KG1 (cell line): ENCODE results near the gene RNF113A.
"Not testable (repeated sequence)": the region's sequence is repeated elsewhere in the genome, so short reads cannot be mapped to it uniquely, and the experiment has no call there.

Experiments
- DNase-seq: peaks from one replicate; lab custom pipeline; 2025; lab: John Stamatoyannopoulos, UW

The RNF113A gene

DNA sequence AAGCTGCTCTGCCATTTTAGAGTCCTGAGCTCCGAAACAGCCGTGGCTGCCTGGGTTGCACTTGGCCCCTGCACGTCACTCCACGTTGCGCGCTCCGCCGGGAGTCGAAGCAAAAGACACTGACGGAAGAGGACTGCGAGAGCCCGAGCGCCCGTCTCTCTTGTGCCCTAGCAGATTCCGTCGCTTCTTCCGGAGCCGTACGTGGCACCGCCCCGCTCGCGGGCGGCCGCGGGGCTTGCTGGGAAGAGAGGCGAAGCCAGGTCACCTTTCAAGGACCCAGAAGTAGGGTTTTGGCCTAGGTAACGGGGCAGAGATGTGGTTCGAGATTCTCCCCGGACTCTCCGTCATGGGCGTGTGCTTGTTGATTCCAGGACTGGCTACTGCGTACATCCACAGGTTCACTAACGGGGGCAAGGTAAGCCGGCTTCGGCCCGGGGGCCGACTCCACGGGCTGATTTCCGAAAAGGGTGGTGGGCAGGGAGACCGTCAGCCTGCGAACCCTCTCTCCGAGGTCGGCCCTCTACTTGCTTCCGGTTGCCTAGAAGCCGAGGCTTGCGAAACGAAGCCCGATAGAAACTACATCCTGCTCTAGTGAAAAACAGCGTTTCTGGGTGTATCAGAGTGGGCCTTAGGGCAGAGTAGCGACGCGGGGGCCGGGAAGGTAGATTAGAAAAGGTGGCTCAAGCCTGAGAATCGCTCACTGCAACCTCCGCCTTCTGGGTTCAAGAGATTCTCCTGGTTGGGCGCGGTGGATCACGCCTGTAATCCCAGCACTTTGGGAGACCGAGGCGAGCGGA lies at the start of gene RNF113A, which contains the start of gene NDUFA1:
TSS of gene RNF113A (minus strand) at position 135 of the 797 bp plus-strand sequence. CDS start at position 15, 120 bp downstream.
TSS of gene NDUFA1 (plus strand) at position 234 of the 797 bp plus-strand sequence. CDS start at position 314, 80 bp downstream.
- DNase-seq, result peak; percentile 23

DNA sequence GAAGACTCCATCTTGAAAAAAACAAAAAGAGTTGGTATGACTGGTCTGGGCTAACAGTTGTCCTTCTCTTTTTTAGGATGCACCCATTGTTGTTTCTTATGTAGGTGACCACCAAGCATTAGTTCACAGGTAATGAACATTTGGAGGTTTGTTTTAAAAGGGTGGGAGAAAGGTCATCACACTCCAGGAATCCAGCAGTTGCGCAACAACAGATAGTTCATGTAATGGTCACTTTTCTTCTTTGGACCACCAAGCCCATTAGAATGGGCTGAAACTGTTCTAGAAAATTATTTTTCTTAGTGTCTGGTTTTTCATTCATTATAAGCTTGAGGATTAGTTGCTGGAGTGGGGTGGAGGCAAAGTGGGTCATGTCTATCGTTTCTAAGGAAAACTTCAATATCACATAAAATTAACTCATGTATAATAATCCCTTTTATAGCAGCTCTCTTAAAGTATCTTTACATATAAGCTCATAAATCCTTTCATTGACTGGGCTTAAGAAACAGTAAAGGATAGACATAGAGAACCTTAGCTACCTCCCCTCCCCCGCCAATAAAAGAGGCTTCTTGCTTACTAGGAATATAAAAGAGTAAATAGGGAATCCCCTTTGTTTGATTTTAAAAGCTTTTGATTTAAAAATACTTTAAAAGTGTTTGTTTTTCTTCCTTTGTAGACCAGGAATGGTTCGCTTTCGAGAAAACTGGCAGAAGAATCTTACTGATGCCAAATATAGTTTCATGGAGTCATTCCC lies 48.5 kb upstream of the RNF113A start:
- no peak for DNase-seq

DNA sequence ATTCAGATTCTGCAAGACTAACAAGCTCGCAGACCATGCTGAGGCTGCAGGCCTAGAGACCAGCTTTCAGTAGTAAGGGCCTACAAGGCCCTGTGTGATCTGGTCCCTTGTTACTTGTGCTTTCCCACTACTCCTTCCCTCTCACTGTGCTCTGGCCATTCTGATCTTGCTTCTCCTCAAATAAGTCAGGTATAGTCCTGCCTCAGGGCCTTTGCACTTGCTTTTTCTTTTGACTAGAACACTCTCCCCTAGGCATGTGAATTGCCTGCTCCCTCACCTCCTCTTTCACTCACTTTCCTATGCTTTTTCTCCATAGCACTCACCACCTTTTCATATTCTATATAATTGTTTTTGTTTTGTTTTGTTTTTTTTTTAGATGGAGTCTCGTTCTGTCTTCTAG lies 46.3 kb upstream of the RNF113A start:
- DNase-seq, result no peak

DNA sequence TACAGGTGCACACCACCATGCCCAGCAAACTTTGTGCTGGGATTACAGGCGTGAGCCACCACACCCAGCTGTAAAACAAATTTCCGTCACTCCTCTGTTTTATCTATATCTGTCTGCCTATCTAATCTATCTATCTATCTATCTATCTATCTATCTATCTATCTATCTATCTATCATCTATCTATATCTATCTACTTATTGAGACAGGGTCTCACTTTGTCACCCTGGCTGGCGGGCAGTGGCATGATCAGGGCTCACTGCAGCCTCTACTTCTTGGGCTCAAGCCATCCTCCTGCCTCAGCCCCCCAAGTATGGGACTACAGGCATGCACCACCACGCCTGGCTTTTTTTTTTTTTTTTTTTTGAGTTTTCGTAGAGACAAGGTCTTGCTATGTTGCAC lies 44.8 kb upstream of the RNF113A start:
- no peak for DNase-seq

DNA sequence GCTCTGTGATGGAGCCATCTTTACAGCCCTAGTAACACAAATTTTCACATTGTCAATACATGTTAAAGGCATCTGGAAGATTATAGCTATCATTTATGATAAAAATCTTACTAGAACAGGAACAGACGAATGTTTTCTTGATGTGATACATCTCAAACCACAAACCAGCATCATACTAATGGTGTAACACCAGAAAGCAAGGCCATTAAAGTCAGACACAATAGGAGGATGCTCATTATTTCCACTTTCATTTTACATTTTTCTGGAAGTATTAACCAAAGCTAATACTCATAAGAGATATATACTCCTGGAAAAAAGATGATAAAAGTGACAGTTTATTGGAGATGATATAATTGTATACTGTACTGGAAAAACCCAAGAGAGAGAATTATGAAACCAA lies 29.4 kb upstream of the RNF113A start:
- no peak for DNase-seq

DNA sequence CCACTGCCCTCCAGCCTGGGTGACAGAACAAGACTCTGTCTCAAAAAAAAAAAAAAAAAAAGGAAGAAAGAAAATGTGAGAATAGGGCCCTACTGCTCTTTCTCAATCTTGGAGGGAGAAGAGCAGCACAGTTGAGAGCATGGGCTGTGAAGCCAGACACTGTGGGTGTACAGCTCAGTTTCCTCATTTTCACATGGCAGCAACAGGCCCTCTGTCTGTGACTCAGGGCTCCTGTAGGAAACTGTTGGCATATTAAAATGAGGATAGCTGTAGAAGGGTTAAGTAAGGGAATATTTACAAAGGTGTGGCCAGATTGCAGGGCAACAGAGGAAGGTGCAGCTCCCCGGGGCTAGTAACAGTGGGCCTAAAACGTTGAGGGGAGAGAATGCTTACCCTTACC lies 27.6 kb upstream of the RNF113A start:
- DNase-seq, result no peak

DNA sequence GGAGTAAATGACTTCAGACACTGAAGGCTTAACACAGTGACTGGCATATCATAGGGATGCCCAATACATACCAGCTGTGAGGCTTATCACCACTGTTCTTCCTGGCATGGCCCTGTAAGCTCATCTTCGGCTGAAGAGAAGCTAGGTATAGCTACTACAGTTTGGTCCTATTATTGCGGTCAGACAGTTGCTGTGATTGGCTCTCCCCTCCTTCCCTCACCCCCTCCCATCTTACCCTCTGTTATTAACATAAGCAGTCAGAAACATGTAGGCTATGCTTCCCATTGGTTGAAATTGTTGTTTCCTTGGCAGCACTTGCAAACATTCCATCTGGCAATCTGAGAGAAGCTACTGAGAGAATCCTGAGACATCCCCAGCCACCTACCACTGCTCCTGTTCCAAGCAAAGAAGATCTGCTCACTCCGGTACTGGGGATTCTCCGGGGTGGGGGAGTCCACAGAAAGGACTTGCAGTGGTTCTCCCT lies 24.4 kb upstream of the RNF113A start, which contains the start of gene AKAP14:
TSS of gene AKAP14 (plus strand) at position 51 of the 484 bp plus-strand sequence. CDS start 7,331 bp downstream, outside the sequence.
- no peak for DNase-seq

DNA sequence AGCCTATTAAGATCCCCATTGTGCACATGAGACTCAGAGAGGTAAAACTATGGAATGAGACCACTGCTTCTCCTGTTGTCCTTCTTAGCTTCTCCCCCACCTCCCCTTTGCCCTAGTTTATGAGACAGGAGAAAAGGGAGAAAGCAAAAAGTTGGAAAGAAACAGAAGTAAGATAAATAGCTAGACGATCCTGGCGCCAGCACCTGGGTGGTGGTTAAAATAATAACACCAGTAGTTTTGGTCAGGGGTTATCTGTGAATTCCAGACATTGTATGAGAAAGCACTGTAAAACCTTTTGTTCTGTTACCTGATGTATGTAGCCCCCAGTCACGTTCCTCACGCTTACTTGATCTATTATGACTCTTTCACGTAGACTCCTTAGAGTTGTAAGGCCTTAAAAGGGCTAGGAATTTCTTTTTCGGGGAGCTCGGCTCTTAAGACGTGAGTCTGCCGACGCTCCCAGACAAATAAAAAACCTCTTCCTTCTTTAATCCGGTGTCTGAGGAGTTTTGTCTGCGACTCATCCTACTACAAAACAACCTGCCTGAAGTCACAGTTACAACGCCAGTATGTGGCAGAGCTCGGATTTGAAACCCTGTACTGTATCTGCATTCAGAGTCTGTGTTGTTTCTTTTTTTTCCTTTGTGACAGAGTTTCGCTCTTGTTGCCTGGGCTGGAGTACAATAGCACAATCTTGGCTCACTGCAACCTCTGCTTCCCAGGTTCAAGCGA lies 20.6 kb upstream of the RNF113A start:
- DNase-seq, result not testable (repeated sequence)

DNA sequence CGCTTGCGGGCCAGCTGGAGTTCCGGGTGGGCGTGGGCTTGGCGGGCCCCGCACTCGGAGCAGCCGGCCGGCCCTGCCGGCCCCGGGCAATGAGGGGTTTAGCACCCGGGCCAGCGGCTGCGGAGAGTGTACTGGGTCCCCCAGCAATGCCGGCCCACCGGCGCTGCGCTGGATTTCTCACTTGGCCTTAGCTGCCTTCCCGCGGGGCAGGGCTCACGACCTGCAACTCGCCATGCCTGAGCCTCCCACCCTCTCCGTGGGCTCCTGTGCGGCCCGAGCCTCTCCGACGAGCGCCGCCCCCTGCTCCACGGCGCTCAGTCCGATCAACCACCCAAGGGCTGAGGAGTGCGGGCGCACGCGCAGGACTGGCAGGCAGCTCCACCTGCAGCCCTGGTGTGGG lies 19.1 kb upstream of the RNF113A start:
- DNase-seq, result not testable (repeated sequence)

DNA sequence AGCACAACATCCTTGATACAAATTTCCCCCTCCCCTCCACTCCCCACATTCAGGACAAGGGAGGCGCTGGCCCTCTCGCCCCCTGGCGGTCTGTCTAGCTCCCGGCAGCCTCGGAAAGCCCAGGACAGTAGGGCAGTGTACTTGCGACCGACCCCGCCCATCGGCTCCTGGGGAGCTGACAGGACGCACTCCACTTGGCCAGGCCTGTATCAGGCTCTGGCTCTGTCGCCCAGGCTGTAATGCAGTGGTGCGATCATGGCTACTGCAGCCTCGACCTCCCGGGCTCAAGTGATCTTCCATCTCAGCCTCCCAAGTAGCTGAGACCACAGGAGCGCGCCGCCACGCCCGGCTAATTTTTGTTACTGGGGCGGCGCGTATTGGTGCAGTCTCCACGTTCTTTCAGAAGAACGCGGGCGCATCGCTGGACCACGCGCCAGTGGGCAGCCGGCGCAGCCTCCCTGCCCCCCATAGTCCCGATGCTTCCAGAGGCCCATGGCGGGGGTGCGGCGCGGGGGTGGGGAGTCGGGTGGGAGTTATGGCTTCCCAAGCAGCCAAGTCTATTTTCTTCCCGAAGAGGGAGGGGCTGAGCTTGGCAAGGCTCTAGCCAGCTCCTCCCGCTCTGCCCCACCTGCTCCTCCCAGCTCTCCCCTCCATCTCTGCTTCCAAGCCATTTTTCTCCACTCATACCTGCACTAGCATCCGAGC lies 16.3 kb upstream of the RNF113A start:
- no peak for DNase-seq

DNA sequence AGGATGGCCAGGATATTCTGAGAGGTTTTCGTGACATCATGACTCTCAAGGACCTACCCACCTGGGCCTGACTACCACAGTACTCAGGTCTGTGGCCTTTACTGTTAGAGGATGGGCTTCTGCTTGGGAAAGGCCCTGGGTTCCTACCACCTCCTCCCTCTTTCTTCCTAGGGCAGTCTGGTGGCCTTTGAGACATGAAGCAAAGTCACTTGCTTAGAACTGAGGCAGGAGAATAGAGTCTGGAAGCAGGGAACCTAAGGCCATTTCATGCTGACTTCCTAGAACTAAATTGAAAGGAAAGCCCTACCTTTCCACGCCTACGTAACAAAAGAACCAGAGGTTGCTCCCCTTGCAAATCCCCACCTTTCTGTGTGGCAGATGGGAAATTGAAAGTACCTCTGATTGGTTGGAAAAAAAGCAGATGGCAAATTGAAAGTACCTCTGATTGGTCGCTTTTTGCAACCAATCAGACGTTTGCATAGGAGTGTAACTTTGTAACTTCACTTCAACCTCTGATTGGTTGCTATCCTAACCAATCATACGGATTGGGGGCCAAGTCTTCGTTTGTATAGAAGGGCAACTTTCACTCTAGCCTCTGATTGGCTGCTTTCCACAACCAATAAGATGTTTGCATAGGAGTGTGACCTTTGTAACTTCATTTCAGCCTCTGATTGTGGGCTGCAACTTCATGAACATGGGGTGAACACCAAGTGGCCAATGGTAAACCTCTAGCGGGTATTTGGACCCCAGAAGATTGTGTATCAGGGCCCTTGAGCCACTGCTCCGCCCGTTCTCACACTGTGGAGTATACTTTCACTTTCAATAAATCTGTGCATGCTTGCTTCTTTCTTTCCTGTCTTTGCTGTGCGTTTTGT lies 14.3 kb upstream of the RNF113A start:
- DNase-seq, result no peak

DNA sequence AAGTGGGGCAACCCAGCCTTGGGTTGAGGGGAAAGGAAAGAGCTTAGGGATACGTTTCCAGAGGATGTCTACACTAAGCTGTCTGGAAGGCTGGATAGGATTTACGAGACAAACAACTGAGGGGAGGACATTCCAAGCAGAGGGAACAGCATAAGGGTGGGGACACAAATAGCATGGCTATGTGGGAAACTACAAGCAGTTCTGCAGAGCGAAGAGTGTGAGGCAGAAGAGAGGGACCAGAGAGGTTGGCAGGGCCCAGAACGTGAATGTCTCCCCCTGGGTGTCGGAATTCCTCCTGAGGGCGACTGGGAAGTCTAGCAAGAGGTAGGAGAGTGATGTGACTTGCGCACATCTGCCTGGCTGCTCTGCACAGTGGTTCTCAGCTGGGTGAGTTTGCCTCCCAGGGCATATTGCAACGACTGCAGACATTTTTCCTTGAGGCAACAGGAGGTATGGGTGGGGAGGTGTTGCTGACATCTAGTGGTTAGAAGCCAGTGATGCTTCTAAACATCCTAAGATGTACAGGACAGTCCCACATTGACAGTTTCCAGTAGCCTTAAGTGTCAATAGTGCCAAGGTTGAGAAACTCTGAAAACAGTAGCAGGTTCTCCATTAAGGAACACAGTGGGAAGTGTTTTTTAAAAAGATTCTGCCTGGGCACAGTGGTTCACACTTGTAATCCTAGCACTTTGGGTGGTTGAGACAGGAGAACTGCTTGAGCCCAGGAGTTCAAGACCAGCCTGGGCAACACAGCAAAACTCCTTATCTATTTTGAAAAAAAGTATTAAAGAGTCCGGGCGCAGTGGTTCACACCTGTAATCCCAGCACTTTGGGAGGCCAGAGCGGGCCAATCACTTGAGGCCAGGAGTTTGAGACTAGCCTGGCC lies 9.3 kb upstream of the RNF113A start:
- DNase-seq, result no peak

DNA sequence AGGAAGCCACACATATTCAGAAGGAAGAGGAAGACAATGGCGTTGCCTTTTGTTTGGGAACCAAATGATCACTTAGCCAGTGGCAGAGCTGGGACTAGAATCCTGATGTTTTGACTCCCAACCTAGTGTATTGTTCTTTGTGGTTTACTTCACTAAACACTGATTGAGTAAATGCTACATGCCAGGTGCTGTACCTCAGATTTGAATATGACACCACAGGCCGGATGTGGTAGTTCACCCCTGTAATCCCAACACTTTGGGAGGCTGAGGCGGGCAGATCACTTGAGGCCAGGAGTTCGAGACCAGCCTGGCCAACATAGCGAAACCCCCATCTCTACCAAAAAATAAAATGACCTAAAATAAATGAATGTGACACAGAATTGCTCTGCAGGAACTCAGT lies 8.5 kb upstream of the RNF113A start:
- DNase-seq, result no peak

DNA sequence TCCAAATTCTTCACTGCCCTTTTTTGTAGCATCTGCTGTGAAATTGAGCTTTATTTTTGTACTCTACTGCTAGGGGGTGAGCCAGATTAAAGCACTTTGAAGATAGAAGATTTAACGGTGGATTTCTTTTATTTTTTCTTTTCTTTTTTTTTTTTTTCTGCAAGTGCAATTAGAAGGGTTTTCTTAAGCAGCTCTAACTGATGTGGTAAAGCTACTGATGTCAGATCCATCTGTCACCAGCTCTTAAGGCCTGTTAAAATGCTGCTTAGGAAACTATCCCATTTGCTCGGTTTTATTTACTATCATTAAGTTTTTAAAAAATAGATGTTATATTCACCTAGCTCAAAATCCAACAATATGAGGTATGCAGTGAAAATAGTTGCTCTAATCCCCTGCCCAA lies 7.2 kb upstream of the RNF113A start:
- no peak for DNase-seq

DNA sequence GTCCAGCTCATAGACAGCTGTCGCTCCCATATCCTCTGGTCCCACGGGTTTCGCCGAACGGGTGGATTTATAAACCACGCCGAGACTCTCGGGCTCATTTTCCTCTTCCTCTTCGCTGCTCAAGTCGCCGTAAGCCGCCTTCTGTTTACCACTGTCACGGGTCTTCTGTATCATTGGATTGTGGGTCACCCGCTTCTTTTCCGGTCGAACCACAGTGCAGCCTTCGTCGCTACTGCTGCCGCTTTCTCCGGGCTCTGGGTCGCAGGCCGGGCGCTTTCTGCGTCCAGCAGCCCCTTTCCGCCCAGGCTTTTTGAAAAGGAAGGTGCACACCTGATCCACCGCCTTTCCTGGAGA lies 311 bp downstream of the RNF113A start:
- DNase-seq, result no peak

DNA sequence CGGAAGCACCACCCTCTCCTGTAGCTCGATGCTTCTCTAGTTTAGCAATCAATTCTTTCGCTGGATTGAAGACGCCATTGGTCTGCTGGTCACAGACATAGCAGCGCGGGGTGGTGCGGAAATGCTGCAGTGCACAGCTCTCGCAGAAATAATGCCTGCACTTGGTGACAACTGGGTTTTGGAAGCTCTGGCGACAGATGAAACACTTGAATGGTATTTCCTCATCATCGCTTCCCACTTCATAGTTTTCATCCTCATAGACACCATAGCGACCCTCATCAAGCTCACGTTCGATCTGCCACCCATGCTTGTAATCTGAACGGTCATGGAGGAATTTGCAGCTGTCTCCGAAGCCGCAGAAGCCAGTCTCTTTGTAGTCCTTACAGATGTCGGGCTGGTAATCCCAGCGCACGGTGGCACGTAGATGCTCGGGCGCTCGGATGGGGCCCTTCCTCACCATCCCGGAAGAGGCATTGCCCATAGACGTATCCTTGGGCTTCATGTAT lies 854 bp downstream of the RNF113A start:
- no peak for DNase-seq

DNA sequence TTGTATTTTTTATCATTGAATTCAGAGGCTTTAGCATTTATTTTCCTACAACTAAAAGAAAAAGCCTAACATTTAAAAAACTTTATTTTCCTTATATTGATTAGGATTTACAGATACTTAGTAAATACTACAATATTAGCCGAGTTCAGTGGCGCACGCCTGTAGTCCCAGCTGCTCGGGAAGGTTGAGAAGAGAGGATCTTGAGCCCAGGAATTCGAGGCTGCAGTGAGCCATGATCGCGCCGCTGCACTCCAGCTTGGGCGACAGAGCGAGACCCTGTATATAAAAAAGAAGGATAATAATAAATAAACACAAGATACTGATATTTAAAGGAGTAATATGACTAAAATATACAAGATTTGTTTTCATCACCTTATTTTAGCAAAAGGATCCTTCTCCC lies 18.1 kb downstream of the RNF113A start:
- DNase-seq, result no peak

DNA sequence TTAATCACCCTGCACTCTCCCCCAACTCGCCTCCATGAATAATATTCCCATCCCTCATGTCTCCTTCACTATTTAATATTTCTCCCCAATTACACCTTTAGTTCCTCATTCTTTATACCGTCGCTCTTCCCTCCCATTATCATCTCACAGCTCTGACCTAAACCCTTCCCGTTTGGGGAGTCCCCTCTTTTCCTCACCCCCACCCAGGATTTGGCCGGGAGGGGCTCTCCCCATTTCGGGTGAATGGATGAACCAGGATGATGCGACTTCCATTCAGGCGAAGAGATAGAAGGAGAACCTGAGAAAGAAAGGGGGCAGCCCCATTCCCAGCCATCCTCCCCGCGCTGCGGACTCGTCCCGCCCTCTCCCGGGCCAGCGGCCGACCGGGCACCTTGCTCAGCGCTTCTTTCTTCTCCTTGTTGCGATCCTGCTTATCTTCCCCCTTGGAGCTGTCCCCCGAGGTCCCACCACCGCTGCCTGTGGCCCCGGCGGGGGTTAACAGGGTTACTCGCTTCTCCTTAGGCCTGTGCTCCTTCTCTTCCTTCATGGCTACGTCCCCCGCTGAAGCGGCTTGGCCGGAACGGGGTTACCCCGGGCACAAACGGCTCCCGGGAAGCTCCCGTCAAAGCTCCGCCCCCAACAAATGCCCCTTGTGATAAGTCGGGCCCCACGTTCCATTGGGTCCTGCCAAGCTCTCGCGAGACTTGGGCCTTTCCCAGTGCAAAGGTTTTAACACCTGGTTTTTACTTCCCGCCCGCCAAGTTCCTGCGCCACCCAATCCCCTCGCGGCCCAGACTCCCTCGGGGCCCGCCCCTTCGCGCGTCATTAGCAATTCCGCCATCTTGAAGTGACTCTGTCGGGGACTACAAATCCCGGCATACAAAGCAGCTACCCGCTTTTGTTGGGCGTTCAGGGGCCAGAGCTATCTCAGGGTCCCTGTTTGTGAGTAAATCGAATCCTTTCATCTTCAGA lies 18.9 kb downstream of the RNF113A start, which contains the start of gene UPF3B:
TSS of gene UPF3B (minus strand) at position 582 of the 972 bp plus-strand sequence. CDS start at position 547, 35 bp downstream.
- peak; percentile 79 for DNase-seq
